ENCODE results near the gene EIF3B. TPM values are rescaled to one million over a fixed set of nuclear protein-coding genes. Genes with fewer than 3 reads are reported as not detected.

EIF3B gene
- total and polyA plus RNA-seq, 9 of the 15 experiments (the other 6 are each of a cell fraction or from before 2014, with no cell fraction given) = 25.9 to 494 (median 357) TPM

DNA sequence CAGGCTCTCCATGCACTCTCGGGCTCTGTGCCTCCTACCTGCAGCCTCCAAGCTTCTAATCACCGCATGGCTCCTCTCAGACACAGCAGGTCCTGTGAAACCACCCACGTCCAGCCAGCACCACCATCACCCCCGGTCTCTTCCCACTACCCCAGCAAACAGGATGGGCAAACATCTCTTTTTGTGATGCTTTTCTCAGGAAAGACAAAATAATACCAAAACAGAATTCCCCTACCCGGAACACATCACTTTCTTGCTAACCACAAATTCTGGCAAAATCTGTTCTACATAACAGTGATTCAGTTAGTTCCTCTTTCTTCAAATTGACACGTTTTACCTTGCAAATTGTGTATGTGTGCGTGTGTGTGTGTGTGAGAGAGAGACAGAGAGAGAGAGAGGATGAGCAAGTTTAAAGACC is 46.9 kb upstream of the EIF3B start:
- WGBS (ENCODE audit: insufficient coverage, low coverage, missing lambda C conversion rate) = 46% methylated on average over 7 of the region's 7 CpGs
- Histone ChIP-seq H3K27me3 (ENCODE audit: control insufficient read depth in 2 of 2, insufficient read depth in 2 of 2, low read length in 2 of 2) (no peaks in the 10 kb centered on the region), H4K20me1 (replicated peaks; ENCODE audit: control insufficient read depth, insufficient read depth, low read length) (no peaks in the 10 kb centered on the region), H3K36me3 (ENCODE audit: control insufficient read depth, insufficient read depth, low read length) (peaks cover 10% of the 10 kb centered on the region; the same call in 2 of the 3 replicates), H3K79me2 (ENCODE audit: control insufficient read depth, insufficient read depth, low read length) (peaks cover 60% of the 10 kb centered on the region), H3K9me3 (replicated peaks; ENCODE audit: control insufficient read depth, insufficient read depth, low read depth, low read length) (no peaks in the 10 kb centered on the region), H3K9ac (ENCODE audit: insufficient read depth in 1 of 2, low read depth in 2 of 2, low read length in 2 of 2) (peak overlapping the region in 1 of 2 experiments; percentile 56; a peak in 2 of 4 replicates), H3K4me2 (ENCODE audit: insufficient read depth, low read length) (no peak overlapping the region), H3K4me1 (replicated peaks in 1 of 2; ENCODE audit: control insufficient read depth in 2 of 2, insufficient read depth in 2 of 2, low read length in 2 of 2) (peaks cover 30 to 54% of the 10 kb centered on the region in 2 experiments; a peak in 4 of 5 replicates), H3K4me3 (no peak overlapping the region), H2AFZ (ENCODE audit: low read depth, low read length) (no peak overlapping the region), H3K9me1 (ENCODE audit: control insufficient read depth, insufficient read depth, low read length) (no peaks in the 10 kb centered on the region), H3K27ac (ENCODE audit: extremely low read depth, low read depth, low read length) (no peak overlapping the region)
- no TSS peak for BruUV-seq (replicated peaks)
- ChIA-PET POLR2A (no interaction called here), CTCF (ENCODE audit: low intra/inter-chr PET ratio) (no interaction called here)
- ATAC-seq = 0 out of 3 replicates have a peak, but pooled peaks have one; percentile 6
- intact Hi-C loops (cut with micrococcal nuclease) = no loop called here
- FAIRE-seq = peak; percentile 11
- no peak for DNase-seq (ENCODE audit: extremely low read depth in 1 of 4, low spot score in 3 of 4)
- in situ Hi-C loops (cut with MboI) = no loop called here
- TF ChIP-seq MCM5 (IDR thresholded peaks at IDR 0.05; ENCODE audit: low read depth) = no peak
- TF ChIP-seq, protein P1, sequence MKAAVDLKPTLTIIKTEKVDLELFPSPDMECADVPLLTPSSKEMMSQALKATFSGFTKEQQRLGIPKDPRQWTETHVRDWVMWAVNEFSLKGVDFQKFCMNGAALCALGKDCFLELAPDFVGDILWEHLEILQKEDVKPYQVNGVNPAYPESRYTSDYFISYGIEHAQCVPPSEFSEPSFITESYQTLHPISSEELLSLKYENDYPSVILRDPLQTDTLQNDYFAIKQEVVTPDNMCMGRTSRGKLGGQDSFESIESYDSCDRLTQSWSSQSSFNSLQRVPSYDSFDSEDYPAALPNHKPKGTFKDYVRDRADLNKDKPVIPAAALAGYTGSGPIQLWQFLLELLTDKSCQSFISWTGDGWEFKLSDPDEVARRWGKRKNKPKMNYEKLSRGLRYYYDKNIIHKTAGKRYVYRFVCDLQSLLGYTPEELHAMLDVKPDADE (conservative IDR thresholded peaks at IDR 0.05; ENCODE audit: control insufficient read depth, low read depth, low read length) = no peak
- TF ChIP-seq, protein P2, sequence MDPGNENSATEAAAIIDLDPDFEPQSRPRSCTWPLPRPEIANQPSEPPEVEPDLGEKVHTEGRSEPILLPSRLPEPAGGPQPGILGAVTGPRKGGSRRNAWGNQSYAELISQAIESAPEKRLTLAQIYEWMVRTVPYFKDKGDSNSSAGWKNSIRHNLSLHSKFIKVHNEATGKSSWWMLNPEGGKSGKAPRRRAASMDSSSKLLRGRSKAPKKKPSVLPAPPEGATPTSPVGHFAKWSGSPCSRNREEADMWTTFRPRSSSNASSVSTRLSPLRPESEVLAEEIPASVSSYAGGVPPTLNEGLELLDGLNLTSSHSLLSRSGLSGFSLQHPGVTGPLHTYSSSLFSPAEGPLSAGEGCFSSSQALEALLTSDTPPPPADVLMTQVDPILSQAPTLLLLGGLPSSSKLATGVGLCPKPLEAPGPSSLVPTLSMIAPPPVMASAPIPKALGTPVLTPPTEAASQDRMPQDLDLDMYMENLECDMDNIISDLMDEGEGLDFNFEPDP (CRISPR knock-in tag; IDR thresholded peaks at IDR 0.05) = no peak
- TF ChIP-seq SUPT5H (IDR thresholded peaks at IDR 0.05) = no peak
- TF ChIP-seq HDAC1 (IDR thresholded peaks at IDR 0.05) = peak in 1 of 2 experiments; percentile 74; a peak in 2 of 4 replicates
- no peak for TF ChIP-seq BRF1 (IDR thresholded peaks at IDR 0.05; ENCODE audit: borderline replicate concordance, extremely low read depth, insufficient read length)
- peak; percentile 86 for TF ChIP-seq KDM1A (IDR thresholded peaks at IDR 0.05)
- peak in 1 of 2 experiments; percentile 65; a peak in 2 of 4 replicates for TF ChIP-seq RCOR1 (IDR thresholded peaks at IDR 0.05; ENCODE audit: borderline replicate concordance in 1 of 2, low read depth in 2 of 2, low read length in 2 of 2)
- no peak for TF ChIP-seq ZNF253 (CRISPR knock-in tag; conservative IDR thresholded peaks at IDR 0.05)
- no peak for TF ChIP-seq HOXB6 (CRISPR knock-in tag; IDR thresholded peaks at IDR 0.05; ENCODE audit: borderline replicate concordance)
- 0 out of 2 replicates have a peak, but pooled peaks have one; percentile 16 for TF ChIP-seq SOX6 (IDR thresholded peaks at IDR 0.05)
- TF ChIP-seq HIVEP1 (CRISPR knock-in tag; IDR thresholded peaks at IDR 0.05) = no peak
- TF ChIP-seq POLR3A (IDR thresholded peaks at IDR 0.05; ENCODE audit: borderline replicate concordance, extremely low read depth, insufficient read depth, insufficient read length) = no peak
- no peak for TF ChIP-seq STAG1 (CRISPR knock-in tag; IDR thresholded peaks at IDR 0.05; ENCODE audit: borderline replicate concordance)
- no peak for TF ChIP-seq PHB2 (IDR thresholded peaks at IDR 0.05; ENCODE audit: low read depth)
- TF ChIP-seq, protein P3, sequence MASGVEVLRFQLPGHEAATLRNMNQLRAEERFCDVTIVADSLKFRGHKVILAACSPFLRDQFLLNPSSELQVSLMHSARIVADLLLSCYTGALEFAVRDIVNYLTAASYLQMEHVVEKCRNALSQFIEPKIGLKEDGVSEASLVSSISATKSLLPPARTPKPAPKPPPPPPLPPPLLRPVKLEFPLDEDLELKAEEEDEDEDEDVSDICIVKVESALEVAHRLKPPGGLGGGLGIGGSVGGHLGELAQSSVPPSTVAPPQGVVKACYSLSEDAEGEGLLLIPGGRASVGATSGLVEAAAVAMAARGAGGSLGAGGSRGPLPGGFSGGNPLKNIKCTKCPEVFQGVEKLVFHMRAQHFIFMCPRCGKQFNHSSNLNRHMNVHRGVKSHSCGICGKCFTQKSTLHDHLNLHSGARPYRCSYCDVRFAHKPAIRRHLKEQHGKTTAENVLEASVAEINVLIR (CRISPR knock-in tag; IDR thresholded peaks at IDR 0.05) = no peak
- TF ChIP-seq PYGO2 (tag; IDR thresholded peaks at IDR 0.05) = no peak
- peak; percentile 19; the same call in 1 of the 2 replicates for TF ChIP-seq ESRRA (IDR thresholded peaks at IDR 0.05; ENCODE audit: borderline replicate concordance, low read depth)
- no peak for TF ChIP-seq TCF7L2 (IDR thresholded peaks at IDR 0.05; ENCODE audit: low read depth, low read length)
- TF ChIP-seq MIER1 (IDR thresholded peaks at IDR 0.05; ENCODE audit: low read depth) = no peak
- TF ChIP-seq ZNF217 (CRISPR knock-in tag; IDR thresholded peaks at IDR 0.05) = no peak
- TF ChIP-seq SREBF2 (CRISPR knock-in tag; IDR thresholded peaks at IDR 0.05) = no peak
- no peak for TF ChIP-seq KHSRP (IDR thresholded peaks at IDR 0.05)

All from K562 (cell line).